Activated T-cell treated with anti-CD3 and anti-CD28 coated beads for 24 hours (primary cell): ENCODE measurements around the gene ZCCHC4.

Experiments used
- DNase-seq: peaks from one replicate; pipeline ENCODE4 v3.0.0-alpha.2; 2020; ENCODE audit warnings: low read depth

ZCCHC4 gene, protein sequence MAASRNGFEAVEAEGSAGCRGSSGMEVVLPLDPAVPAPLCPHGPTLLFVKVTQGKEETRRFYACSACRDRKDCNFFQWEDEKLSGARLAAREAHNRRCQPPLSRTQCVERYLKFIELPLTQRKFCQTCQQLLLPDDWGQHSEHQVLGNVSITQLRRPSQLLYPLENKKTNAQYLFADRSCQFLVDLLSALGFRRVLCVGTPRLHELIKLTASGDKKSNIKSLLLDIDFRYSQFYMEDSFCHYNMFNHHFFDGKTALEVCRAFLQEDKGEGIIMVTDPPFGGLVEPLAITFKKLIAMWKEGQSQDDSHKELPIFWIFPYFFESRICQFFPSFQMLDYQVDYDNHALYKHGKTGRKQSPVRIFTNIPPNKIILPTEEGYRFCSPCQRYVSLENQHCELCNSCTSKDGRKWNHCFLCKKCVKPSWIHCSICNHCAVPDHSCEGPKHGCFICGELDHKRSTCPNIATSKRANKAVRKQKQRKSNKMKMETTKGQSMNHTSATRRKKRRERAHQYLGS

GRCh38 chr4:25312496-25313200, at the start of gene ZCCHC4:
TSS of gene ZCCHC4 (plus strand) at chr4:25312774. CDS start at chr4:25312810, 36 bp downstream.
- DNase-seq: peak; percentile 85

GRCh38 chr4:25271866-25272265, 40.7 kb upstream of the ZCCHC4 start:
- no peak for DNase-seq

- no peak for DNase-seq
Observed at GRCh38 chr4:25280210-25280609, 32.4 kb upstream of the ZCCHC4 start.

DNA sequence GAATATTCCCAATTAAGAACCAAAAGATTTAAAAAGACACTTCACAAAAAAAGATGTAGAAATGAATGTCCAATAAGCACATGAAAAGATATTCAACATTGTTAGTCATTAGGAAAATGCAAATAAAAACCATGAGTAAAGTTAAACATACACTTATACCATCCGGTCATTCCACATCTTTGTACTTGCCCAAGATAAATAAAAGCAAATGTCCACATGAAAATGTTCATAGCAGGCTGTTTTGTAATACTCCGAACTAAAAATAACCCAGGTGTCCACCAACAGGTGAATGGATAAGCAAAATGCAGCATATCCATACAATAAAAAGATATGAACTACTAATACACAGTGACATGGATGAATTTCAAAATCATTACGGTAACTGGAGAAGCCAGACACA, 28.6 kb upstream of the ZCCHC4 start:
- DNase-seq: no peak

GRCh38 chr4:25284466-25284865, 28.1 kb upstream of the ZCCHC4 start:
- DNase-seq: no peak

DNA sequence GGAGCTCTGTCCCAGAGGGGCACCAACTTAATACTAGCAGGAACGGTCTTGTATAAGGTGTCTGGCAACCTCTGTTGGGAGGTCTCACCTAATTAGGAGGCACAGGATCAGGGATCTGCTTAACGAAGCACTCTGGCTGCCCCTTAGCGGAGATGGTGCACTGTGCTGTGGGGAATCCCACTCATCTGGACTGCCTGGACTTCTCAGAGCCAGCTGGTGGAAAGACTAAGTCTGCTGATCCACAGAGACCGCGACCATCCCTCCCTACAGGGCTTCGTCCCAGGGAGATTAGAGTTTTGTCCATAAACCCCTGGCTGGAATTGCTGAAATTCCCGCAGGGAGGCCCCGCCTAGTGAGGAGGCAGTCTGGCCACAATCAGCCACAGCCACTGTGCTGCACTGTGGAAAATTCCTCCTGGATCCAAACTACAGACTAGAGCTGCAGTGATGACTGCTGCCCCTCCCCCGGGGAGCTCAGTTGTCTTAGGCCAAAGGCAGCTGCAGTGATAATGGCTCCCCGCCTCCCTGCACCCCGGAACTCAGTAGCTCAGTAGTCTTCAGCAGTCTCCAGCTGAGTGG, 22.0 kb upstream of the ZCCHC4 start:
- DNase-seq: no peak

DNA sequence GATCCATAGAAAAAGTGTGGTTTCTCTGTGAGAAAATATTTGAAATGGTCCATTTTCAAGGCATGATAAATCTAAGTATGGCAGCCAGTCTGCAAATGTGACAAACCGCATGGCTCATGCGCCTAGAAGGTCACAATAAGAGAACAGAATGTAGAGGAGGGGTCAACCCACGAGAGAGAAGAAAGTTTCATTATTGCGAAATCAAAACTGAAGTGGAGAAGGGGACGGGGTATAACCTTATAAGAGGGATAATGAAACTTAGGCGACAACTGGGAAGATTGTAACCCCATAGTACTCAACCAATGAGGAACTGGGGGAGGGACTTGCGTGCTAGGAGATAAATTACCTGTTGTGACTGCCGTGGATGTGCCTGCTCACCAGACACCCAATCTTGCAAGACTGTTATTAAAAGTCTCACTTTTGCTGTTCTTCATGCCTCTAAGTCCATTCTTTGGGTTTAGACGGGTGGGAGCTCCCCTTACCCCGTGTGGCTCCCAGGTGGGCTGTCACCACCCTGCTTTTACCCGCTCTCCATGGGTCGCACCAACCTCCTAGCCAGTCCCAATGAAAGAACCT, 21.3 kb upstream of the ZCCHC4 start:
- DNase-seq: no peak

DNA sequence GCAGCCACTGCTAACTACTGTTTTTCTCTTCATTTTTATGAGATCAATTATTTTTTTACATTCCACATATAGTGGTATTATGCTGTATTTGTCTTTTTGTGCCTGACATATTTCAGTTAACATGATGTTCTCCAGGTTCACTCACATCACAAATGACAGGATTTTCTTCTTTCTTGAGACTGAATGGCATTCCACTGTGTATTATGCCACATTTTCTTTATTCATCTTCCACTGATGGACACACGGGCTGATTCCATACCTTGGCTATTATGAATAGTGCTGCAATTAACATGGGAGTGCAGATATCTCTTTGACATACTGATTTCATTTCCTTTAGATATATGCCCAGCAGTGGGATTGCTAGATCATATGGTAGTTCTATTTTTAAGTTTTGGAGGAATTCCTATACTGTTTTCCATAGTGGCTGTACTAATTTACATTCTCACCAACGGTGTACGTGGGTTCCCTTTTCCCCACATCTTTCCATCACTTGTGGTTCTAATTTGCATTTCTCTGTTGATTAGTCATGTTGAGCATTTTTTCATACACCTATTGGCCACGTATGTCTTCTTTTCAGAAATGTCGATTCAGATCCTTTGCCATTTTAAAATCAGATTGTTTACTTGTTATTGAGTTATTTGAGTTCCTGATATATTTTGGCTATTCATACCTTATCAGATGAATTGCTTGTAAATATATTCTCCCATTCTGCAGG, 14.9 kb upstream of the ZCCHC4 start:
- no peak for DNase-seq

- no peak for DNase-seq
Observed at GRCh38 chr4:25299476-25300203, 12.9 kb upstream of the ZCCHC4 start.

DNA sequence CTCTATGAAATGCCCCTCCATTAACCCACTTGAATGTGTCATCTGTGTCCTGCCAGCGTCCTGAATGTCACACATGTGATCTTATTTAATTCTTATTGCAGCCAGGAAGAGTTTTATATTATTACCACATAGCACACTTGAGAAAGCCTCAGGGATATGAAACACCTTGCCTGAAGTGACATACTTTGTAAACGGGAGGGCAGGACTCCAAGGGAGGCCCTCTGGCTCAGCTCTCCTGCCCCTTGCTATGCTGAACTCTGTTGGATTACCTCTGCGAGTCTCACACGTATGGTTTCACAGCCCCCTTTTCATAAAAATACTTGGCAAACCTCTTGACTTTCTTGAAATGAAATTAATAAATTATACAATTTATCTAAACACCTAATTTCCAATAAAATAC, 11.1 kb upstream of the ZCCHC4 start:
- no peak for DNase-seq

DNA sequence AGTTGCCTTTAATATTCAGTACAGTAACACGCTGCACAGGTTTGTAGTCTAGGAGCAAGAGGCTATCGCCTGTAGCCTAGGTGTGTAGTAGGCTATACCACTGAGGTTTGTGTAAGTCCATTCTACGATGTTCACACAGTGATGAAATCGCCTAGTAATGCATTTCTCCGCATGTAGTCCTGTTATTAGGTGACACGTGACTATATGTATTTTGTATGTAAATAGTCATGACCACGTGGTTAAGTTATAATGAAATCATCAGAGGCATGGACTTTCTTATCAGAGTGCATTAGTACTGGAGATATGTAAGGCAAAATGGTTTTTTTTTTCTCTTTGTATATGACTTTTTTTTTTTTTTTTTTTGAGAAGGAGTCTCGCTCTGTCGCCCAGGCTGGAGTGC, 9.9 kb upstream of the ZCCHC4 start:
- no peak for DNase-seq

GRCh38 chr4:25303578-25303977, 9.0 kb upstream of the ZCCHC4 start:
- DNase-seq: no peak

GRCh38 chr4:25306518-25307057, 6.0 kb upstream of the ZCCHC4 start:
- DNase-seq: no peak

- DNase-seq: no peak
Observed at GRCh38 chr4:25307596-25307995, 5.0 kb upstream of the ZCCHC4 start.

DNA sequence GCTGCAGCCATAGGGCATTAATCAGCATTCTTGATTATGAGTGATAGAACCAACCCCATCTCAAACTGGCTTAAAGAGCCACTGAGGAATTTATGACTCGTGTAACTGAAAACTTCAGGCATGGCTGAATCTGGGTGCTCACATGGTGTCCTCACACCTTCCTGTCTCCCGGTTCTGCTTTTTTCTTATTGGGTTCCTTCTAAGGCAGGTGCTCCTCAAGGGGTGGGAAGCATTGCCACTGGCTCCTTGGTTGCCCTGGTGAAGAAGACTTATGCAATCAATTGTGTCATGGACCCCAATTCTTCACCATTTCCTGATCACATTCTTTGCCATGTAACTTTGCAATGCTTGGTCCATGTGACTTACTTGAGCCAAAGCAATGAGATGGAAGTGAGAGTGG, 4.3 kb upstream of the ZCCHC4 start:
- no peak for DNase-seq

DNA sequence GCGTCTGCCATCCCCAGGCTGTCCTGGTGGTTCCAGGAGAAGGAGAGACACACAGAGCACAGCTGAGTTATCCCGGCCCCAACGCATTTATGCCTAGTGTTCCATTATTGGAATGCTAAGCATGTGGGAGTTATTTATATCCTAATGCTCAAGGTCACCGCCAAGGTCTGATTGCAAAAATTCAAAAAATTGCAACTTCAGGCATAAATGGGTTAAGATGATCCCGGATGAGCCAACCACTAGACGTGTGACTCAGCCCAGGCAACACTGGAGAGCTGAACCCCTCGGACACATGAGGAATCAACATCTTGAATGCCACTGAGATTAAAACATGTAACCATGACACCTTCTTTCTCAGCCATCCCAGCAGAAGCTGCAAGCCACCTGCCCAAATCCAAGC, 3.8 kb upstream of the ZCCHC4 start:
- DNase-seq: no peak

GRCh38 chr4:25310066-25310802, 2.3 kb upstream of the ZCCHC4 start:
- DNase-seq: no peak

DNA sequence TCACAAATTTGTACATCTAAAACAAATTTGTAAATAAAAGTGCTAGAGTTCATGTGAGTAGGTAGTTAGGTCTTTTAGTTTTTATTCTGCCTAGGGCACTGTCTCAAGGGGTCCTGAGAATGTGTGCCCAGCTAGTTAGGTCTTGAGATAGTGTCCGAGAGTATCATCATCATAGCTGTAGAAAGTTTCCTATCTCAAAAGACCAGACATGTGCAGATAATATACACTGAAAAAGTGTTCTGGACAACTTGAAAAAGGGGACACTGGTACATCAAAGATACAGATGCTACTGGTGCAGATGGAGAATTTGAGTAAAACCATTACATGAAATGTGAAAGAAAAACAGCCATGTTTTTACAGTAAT, 1.8 kb upstream of the ZCCHC4 start:
- DNase-seq: no peak

DNA sequence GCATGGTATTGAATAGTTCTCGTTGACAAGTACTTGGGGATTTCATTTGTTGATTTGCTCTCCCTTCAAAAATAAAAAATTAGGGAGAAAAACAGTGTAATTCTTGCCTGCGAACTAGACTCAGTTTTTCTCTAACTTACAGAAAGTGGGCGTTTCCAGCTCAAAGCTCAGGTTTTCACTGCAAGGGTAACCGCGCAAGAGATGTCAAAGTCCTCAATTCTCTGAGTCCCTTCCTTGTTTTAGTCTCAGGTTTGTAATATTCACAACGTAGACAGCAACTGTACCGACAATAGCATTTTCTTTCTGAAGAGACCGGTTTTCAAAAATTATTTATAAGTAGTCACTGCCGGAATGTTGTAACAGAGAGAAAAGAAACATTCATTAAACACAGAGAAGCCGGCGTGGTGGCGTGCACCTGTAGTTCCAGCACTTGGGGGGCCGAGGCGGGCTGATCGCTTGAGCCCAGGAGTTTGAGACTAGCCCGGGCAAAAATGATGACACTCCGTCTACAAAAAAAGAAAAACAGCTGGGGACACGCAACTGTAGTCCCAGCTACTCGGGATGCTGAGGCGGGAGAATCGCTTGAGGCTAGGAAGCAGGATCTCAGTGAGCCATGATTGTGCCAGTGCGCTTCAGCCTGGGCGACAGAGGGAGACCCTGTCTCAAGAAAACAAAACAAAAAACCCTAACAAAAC, 774 bp downstream of the ZCCHC4 start:
- DNase-seq: no peak

GRCh38 chr4:25320336-25320735, 7.8 kb downstream of the ZCCHC4 start:
- no peak for DNase-seq
